ENCODE measurements around the gene CPTP.

CPTP gene

GRCh38 chr1:1311107-1312104, 13.2 kb upstream of the CPTP start:
- in situ Hi-C loops (cut with MboI; ENCODE audit: low sequenced_read_pairs, unreplicated experiment), result no loop called here
- no peak for DNase-seq (ENCODE audit: low spot score)
- TF ChIP-seq, protein P1, sequence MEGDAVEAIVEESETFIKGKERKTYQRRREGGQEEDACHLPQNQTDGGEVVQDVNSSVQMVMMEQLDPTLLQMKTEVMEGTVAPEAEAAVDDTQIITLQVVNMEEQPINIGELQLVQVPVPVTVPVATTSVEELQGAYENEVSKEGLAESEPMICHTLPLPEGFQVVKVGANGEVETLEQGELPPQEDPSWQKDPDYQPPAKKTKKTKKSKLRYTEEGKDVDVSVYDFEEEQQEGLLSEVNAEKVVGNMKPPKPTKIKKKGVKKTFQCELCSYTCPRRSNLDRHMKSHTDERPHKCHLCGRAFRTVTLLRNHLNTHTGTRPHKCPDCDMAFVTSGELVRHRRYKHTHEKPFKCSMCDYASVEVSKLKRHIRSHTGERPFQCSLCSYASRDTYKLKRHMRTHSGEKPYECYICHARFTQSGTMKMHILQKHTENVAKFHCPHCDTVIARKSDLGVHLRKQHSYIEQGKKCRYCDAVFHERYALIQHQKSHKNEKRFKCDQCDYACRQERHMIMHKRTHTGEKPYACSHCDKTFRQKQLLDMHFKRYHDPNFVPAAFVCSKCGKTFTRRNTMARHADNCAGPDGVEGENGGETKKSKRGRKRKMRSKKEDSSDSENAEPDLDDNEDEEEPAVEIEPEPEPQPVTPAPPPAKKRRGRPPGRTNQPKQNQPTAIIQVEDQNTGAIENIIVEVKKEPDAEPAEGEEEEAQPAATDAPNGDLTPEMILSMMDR (IDR thresholded peaks at IDR 0.05; ENCODE audit: borderline replicate concordance, control extremely low read depth, extremely low read depth, insufficient read depth, missing control alignments), result no peak

DNA sequence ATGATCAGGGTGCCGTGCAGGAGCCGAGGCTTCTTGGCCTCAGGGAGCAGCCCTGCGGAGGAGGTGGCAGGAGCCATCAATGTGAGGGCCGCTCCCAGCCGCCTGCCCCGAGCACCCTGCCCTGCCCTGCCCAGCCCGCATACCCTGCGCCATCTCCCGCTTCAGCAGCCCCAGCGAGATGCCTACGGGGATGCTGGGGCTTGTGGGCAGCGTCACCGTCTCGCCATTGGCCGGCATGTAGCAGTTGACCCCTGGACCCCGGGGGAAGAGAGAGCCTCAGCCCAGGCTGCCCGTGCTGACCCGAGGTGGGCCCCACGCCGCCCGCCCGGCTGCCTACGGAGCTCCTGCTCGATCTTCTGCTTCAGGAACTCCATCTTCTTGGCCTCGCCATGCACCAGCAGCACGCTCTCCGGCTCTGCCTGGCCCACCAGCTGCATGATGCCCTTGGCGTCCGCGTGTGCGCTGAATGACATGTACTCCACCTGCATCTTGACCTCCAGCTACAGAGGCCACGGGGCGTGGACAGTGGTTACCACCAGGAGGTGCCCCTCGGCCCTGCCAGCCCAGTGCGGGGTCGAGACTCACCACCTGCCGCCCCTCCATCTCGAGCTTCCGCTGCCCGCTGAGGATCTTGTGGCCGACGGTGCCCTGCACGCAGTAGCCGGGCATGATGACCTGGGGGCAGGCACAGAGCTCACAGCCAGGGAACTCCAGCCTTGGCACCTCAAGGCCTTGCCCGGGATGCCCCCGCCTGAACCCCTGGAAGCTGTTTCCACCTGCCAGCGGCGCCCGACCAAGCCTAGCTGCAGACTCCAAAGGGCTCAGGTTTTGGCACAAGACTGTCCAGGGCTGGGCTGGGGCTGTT, 11.9 kb upstream of the CPTP start:
- TF ChIP-seq, protein P1 (IDR thresholded peaks at IDR 0.05; ENCODE audit: borderline replicate concordance, control extremely low read depth, extremely low read depth, insufficient read depth, missing control alignments), result no peak
- DNase-seq (ENCODE audit: low spot score), result no peak
- in situ Hi-C loops (cut with MboI; ENCODE audit: low sequenced_read_pairs, unreplicated experiment), result no loop called here

DNA sequence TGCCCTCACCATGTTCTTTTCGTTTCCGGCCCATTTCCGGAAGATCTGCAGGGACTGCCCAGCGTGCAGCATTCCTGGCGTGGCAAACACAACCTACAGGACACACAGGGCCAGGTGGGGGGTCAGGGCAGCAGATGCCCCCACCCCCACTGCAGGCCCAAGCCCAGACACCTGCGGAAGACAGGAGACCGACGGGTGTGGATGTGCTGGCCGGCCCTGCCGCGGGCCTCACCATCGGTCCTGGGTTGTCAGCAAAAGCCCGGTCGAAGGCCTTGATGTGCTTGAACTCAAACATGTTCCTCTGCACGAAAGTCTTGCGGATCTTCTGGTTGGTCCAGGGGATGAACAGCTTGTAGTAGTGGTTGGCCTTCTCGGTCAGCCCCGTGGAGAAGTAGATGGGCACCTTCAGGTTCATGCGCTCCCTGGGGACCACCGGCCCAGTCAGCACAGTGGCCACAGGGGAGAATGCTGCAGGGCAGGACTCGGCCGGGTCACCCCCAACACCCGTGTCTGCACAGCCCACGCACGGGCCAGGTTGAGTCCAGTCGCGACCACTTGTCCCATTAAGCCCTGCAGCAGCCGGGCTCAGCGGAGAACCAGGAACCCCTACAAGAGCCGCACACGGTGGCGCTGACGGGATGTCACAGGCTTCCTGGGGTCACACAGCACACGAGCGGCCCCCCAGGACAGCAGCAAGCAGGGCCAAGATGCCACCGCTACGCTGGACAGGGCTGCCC, 10.9 kb upstream of the CPTP start:
- no peak for DNase-seq (ENCODE audit: low spot score)
- TF ChIP-seq, protein P1 (IDR thresholded peaks at IDR 0.05; ENCODE audit: borderline replicate concordance, control extremely low read depth, extremely low read depth, insufficient read depth, missing control alignments), result no peak
- in situ Hi-C loops (cut with MboI; ENCODE audit: low sequenced_read_pairs, unreplicated experiment), result no loop called here

- no peak for DNase-seq (ENCODE audit: low spot score)
- TF ChIP-seq, protein P1 (IDR thresholded peaks at IDR 0.05; ENCODE audit: borderline replicate concordance, control extremely low read depth, extremely low read depth, insufficient read depth, missing control alignments), result no peak
- in situ Hi-C loops (cut with MboI; ENCODE audit: low sequenced_read_pairs, unreplicated experiment), result no loop called here
These were observed 10.4 kb upstream of the CPTP start for GRCh38 chr1:1314237-1314586.

GRCh38 chr1:1314678-1315335, 9.8 kb upstream of the CPTP start:
- in situ Hi-C loops (cut with MboI; ENCODE audit: low sequenced_read_pairs, unreplicated experiment), result no loop called here
- DNase-seq (ENCODE audit: low spot score), result no peak
- TF ChIP-seq, protein P1 (IDR thresholded peaks at IDR 0.05; ENCODE audit: borderline replicate concordance, control extremely low read depth, extremely low read depth, insufficient read depth, missing control alignments), result no peak

Data from GM13976 (cell line).